Tibial artery (tissue), 4 donors: ENCODE measurements around the gene SYS1.

Experiments used
- DNase-seq, 2 donors: peaks; one replicate each; pipeline ENCODE4 v3.0.0-alpha.2; 2019
- H3K27ac ChIP-seq, 2 donors: fragments of 200-600 bp; sonication (generic) in 1 of 2; 1 replicate in 1 of 2; 2 replicates in 1 of 2; pipeline ENCODE4 v1.5.1; 2018 to 2019; ENCODE audit warnings: mild to moderate bottlenecking in 1 of 2
- H3K27me3 ChIP-seq, 2 donors: fragments of 200-600 bp; sonication (generic) in 1 of 2; one replicate each; pipeline versions ENCODE4 v1.5.1 to v1.6.0; 2016 to 2019
- H3K36me3 ChIP-seq, 3 donors: fragments of 200-600 bp; sonication (generic) in 2 of 3; one replicate each; pipeline ENCODE4 v1.5.1; 2016 to 2019; ENCODE audit warnings: mild to moderate bottlenecking in 2 of 3
- H3K4me1 ChIP-seq, 4 donors: fragments of 200-600 bp; sonication (generic) in 2 of 4; 1 replicate in 3 of 4; 2 replicates in 1 of 4; pipeline ENCODE4 v1.5.1; 2016 to 2019
- H3K4me3 ChIP-seq, 2 donors: fragments of 200-600 bp; sonication (generic) in 1 of 2; 1 replicate in 1 of 2; 2 replicates in 1 of 2; pipeline ENCODE4 v1.5.1; 2018 to 2019; ENCODE audit warnings: mild to moderate bottlenecking in 2 of 2
- H3K9me3 ChIP-seq, 3 donors: fragments of 200-600 bp; sonication (generic) in 1 of 3; one replicate each; pipeline ENCODE4 v1.5.1; 2016 to 2019
- CTCF ChIP-seq, 2 experiments: fragments of 200-600 bp in 1 of 2; fragments of 450-650 bp in 1 of 2; IDR thresholded peaks; one replicate each; pipeline ENCODE4 v1.5.1; 2017 to 2019; ENCODE audit warnings: antibody characterized with exemption in 2 of 2, mild to moderate bottlenecking in 1 of 2, moderate library complexity in 1 of 2
- intact Hi-C: fragments of 100-400 bp; cut with DNase I; formaldehyde crosslinking; loops from one replicate; pipeline ENCODE4 v1.15.0; 2023; ENCODE audit warnings: low total_unique reads

Gene SYS1

DNA sequence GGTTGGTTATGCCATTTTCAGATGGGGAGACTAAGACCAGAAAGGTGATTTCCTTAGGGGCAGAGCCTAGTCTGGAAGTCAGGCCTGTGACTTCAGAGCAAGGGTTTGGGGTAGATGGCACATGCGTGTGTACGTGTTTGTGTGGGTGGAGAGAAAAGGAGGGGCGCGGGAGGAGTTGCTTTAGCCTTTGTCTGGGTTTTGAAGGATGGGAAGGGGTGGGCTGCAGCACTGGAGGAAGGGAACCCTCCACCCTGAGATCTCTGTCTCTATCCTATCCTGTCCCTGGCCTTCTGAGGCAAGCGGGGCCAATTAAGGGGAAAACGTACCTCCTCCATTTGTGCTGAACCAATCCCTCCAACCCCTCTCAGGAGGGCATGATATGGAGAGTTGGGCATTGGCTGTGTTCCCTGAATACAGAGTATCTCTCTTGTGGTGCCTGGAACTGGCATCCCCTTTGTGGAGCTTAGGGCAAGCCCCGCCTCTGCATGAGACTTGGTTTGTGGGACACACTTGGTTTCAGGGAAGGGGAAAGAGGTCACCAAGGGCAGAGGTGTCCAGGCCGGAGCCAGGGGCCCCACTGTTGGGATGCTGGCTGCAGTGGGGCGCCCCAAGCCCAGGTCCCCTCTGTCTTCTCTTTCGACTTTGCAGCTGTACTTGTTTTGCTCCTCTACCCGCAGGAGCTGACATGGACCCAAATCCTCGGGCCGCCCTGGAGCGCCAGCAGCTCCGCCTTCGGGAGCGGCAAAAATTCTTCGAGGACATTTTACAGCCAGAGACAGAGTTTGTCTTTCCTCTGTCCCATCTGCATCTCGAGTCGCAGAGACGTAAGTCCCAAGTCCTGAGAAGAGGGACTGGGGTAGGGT, 45.1 kb downstream of the SYS1 start, which contains the start of gene DBNDD2:
DBNDD2 (plus strand) TSS at position 507 of the 863 bp plus-strand sequence; CDS start at position 686, 179 bp downstream.
- Histone ChIP-seq H3K9me3 (no peaks in the 10 kb centered on the region), H3K27ac (peak within 1 kb of the TSS; percentile 97 to 99), H3K4me3 (peak within 1 kb of the TSS; percentile 92 to 97), H3K36me3 (peaks cover 31 to 40% (median 40%) of the 10 kb centered on the region in 3 donors), H3K4me1 (peaks cover 0 to 46% (median 28%) of the 10 kb centered on the region in 4 donors), H3K27me3 (no peaks in the 10 kb centered on the region)
- intact Hi-C loops, result loop anchor here (5.0 kb wide), 1 partner anchor 36 kb away; no protein-coding TSS in a partner anchor
- no peak for TF ChIP-seq CTCF (IDR thresholded peaks at IDR 0.05)
- DNase-seq, result peak; percentile 35 to 81

- Histone ChIP-seq H3K4me1 (peaks cover 0 to 46% (median 28%) of the 10 kb centered on the region in 4 donors), H3K27me3 (no peaks in the 10 kb centered on the region), H3K36me3 (peaks cover 31 to 42% (median 40%) of the 10 kb centered on the region in 3 donors), H3K9me3 (no peaks in the 10 kb centered on the region), H3K4me3 (peak overlapping the region; percentile 92 to 97), H3K27ac (peak overlapping the region; percentile 97 to 99)
- intact Hi-C loops, result loop anchor here (5.0 kb wide), 1 partner anchor 36 kb away; no protein-coding TSS in a partner anchor
- TF ChIP-seq CTCF (IDR thresholded peaks at IDR 0.05), result no peak
- peak in 1 of 2 donors; percentile 44 for DNase-seq
Observed at GRCh38 chr20:45408646-45409213, 45.8 kb downstream of the SYS1 start.

GRCh38 chr20:45409521-45410272, 46.7 kb downstream of the SYS1 start:
- intact Hi-C loops, result loop anchor here (5.0 kb wide), 1 partner anchor 37 kb away; no protein-coding TSS in a partner anchor
- DNase-seq, result no peak
- peaks cover 31 to 42% (median 40%) of the 10 kb centered on the region in 3 donors for H3K36me3 ChIP-seq
- H3K9me3 ChIP-seq, result no peaks in the 10 kb centered on the region
- peak overlapping the region in 1 of 2 donors; percentile 97 for H3K4me3 ChIP-seq
- peaks cover 0 to 41% (median 28%) of the 10 kb centered on the region in 4 donors for H3K4me1 ChIP-seq
- TF ChIP-seq CTCF (IDR thresholded peaks at IDR 0.05), result no peak
- peak overlapping the region; percentile 51 to 99 for H3K27ac ChIP-seq
- no peaks in the 10 kb centered on the region for H3K27me3 ChIP-seq

DNA sequence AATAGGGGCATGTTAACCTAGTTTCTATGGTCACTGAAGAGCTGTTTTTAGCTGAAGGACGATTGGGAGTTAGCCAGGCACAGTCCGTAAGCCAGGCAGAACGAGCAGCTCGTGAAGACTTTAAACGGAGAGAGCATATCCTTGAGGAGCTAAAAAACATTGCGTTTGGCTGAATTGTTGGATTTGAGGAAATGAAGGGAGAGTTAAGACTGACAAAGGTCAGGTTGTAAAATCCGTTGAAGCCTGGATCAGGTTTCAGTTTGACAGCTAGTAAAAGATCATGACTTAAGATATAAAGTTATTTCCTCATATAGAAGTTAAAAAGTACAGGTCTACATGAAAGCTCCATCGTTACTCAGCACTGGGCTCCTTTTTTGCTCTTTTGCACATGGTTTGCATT, 47.9 kb downstream of the SYS1 start:
- Histone ChIP-seq H3K4me3 (no peak overlapping the region), H3K4me1 (peaks cover 0 to 46% (median 29%) of the 10 kb centered on the region in 4 donors), H3K9me3 (no peaks in the 10 kb centered on the region), H3K36me3 (peaks cover 31 to 42% (median 40%) of the 10 kb centered on the region in 3 donors), H3K27me3 (no peaks in the 10 kb centered on the region), H3K27ac (peak overlapping the region; percentile 13 to 99)
- intact Hi-C loops, result no loop called here
- no peak for DNase-seq
- TF ChIP-seq CTCF (IDR thresholded peaks at IDR 0.05), result no peak

DNA sequence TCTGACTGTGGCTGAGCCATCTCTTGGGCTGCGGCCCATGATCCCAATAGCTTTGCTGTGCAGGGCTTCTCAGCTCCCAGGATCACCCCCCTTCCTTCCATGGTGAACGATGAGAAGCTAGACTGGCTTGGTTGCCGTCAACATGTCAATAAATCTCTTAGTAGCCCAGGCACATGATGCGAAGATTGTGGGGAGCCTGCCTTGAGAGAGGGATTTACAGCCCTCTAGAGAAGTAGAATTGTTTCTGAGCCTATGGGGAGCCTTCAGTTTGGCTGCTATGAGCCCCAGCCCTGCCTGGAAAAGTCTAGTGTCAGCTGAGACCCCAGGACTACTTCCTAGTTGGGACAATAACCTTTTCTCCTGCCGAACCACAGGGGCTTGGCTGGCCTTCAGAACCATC, 49.7 kb downstream of the SYS1 start:
- intact Hi-C loops, result no loop called here
- peak overlapping the region in 1 of 2 donors; percentile 99 for H3K27ac ChIP-seq
- H3K36me3 ChIP-seq, result peaks cover 31 to 42% (median 40%) of the 10 kb centered on the region in 3 donors
- H3K9me3 ChIP-seq, result no peaks in the 10 kb centered on the region
- H3K4me1 ChIP-seq, result peaks cover 0 to 59% (median 41%) of the 10 kb centered on the region in 4 donors
- H3K27me3 ChIP-seq, result no peaks in the 10 kb centered on the region
- DNase-seq, result no peak
- H3K4me3 ChIP-seq, result no peak overlapping the region
- no peak for TF ChIP-seq CTCF (IDR thresholded peaks at IDR 0.05)
